Liver (tissue), 9 donors: ENCODE measurements around the gene CUX1. TPM values are rescaled to one million over a fixed set of nuclear protein-coding genes. Genes with fewer than 3 reads are reported as not detected.

Experiments
- DNase-seq: peaks from one replicate; pipeline ENCODE4 v3.0.0-alpha.2; 2017; ENCODE audit warnings: low spot score
- H3K27ac ChIP-seq, 2 donors: one replicate each; pipeline ENCODE4 v1.7.0; 2013; ENCODE audit warnings: inconsistent platforms in 2 of 2, low read length in 2 of 2, control low read depth in 1 of 2, low read depth in 1 of 2, mild to moderate bottlenecking in 1 of 2
- H3K27me3 ChIP-seq, 4 donors: one replicate each; pipeline versions ENCODE4 v1.6.1 to v1.7.0; 2013; ENCODE audit warnings: low read length in 3 of 4, inconsistent platforms in 1 of 4, mild to moderate bottlenecking in 1 of 4, moderate library complexity in 1 of 4; ENCODE audit not compliant: control insufficient read depth in 4 of 4, insufficient read depth in 4 of 4
- H3K36me3 ChIP-seq, 4 donors: one replicate each; pipeline versions ENCODE4 v1.6.1 to v1.7.0; 2013; ENCODE audit warnings: low read length in 3 of 4, mild to moderate bottlenecking in 3 of 4, low read depth in 1 of 4, moderate library complexity in 1 of 4; ENCODE audit not compliant: control insufficient read depth in 4 of 4, insufficient read depth in 3 of 4
- H3K4me1 ChIP-seq, 4 donors: one replicate each; pipeline versions ENCODE4 v1.6.1 to v1.7.0; 2013; ENCODE audit warnings: low read length in 3 of 4, mild to moderate bottlenecking in 3 of 4, moderate library complexity in 1 of 4; ENCODE audit not compliant: control insufficient read depth in 4 of 4, insufficient read depth in 4 of 4
- H3K4me3 ChIP-seq, 3 donors: one replicate each; pipeline versions ENCODE4 v1.6.1 to v1.7.0; 2013; ENCODE audit warnings: low read length in 3 of 3, control low read depth in 1 of 3, low read depth in 1 of 3, mild to moderate bottlenecking in 1 of 3
- H3K9ac ChIP-seq, 2 donors: one replicate each; pipeline ENCODE4 v1.7.0; 2013; ENCODE audit warnings: low read length in 2 of 2, mild to moderate bottlenecking in 2 of 2, moderate library complexity in 2 of 2, control low read depth in 1 of 2, low read depth in 1 of 2
- H3K9me3 ChIP-seq, 4 donors: one replicate each; pipeline versions ENCODE4 v1.6.1 to v1.7.0; 2013; ENCODE audit warnings: low read length in 3 of 4; ENCODE audit not compliant: control insufficient read depth in 4 of 4
- EGR1 ChIP-seq, 2 donors: IDR thresholded peaks; 2 replicates each; pipeline ENCODE4 v1.6.1; 2016 to 2018; ENCODE audit warnings: antibody characterized with exemption in 2 of 2, low read depth in 2 of 2
- FOXA1 ChIP-seq: IDR thresholded peaks from 2 replicates; pipeline ENCODE4 v1.6.1; 2016; ENCODE audit warnings: antibody characterized with exemption
- FOXA2 ChIP-seq: IDR thresholded peaks from 2 replicates; pipeline ENCODE4 v1.6.1; 2016; ENCODE audit warnings: antibody characterized with exemption
- GABPA ChIP-seq, 2 donors: IDR thresholded peaks in 1 of 2; conservative IDR thresholded peaks in 1 of 2; 2 replicates each; pipeline ENCODE4 v1.6.1; 2016; ENCODE audit warnings: antibody characterized with exemption in 2 of 2, mild to moderate bottlenecking in 1 of 2, moderate library complexity in 1 of 2
- HNF4A ChIP-seq, 2 donors: conservative IDR thresholded peaks; 2 replicates each; pipeline ENCODE4 v1.6.1; 2016; ENCODE audit warnings: antibody characterized with exemption in 2 of 2, mild to moderate bottlenecking in 2 of 2
- HNF4G ChIP-seq: IDR thresholded peaks from 2 replicates; pipeline ENCODE4 v1.6.1; 2016; ENCODE audit warnings: antibody characterized with exemption
- JUND ChIP-seq, 2 donors: IDR thresholded peaks; 2 replicates each; pipeline ENCODE4 v1.6.1; 2016; ENCODE audit warnings: antibody characterized with exemption in 2 of 2
- NR2F2 ChIP-seq: IDR thresholded peaks from 2 replicates; pipeline ENCODE4 v1.6.1; 2016; ENCODE audit warnings: antibody characterized with exemption
- RAD21 ChIP-seq, 2 donors: IDR thresholded peaks; 2 replicates each; pipeline ENCODE4 v1.6.1; 2016; ENCODE audit warnings: antibody characterized with exemption in 2 of 2, mild to moderate bottlenecking in 2 of 2
- RXRA ChIP-seq, 2 donors: IDR thresholded peaks; 2 replicates each; pipeline ENCODE4 v1.6.1; 2017 to 2018; ENCODE audit warnings: antibody characterized with exemption in 2 of 2, mild to moderate bottlenecking in 1 of 2
- SP1 ChIP-seq: IDR thresholded peaks from 2 replicates; pipeline ENCODE4 v1.6.1; 2018; ENCODE audit warnings: antibody characterized with exemption, mild to moderate bottlenecking
- TAF1 ChIP-seq: conservative IDR thresholded peaks from 2 replicates; pipeline ENCODE4 v1.6.1; 2016; ENCODE audit warnings: antibody characterized with exemption, mild to moderate bottlenecking
- YY1 ChIP-seq: IDR thresholded peaks from 2 replicates; pipeline ENCODE4 v1.6.1; 2016; ENCODE audit warnings: antibody characterized with exemption, mild to moderate bottlenecking
- WGBS: extraction: QIAGEN DNeasy Blood & Tissue Kit; methylation state at CpG from one replicate; pipeline ENCODE4 v1.1.7; 2013; 5-methylcytosine and 5-hydroxymethylcytosine counted together
- polyA plus RNA-seq, 2 donors: library from polyadenylated mRNA; stranded (reverse) in 1 of 2; unstranded in 1 of 2; fragments of 200-250 nt in 1 of 2; fragments of >200 nt in 1 of 2; fragmentation: Nextera tagmentation in 1 of 2; extraction: Ambion mirVana in 1 of 2; gene quantifications; one replicate each; pipeline versions ENCODE4 v1.2.1 to v1.2.3, GENCODE V29; 2013 to 2015
- total RNA-seq, 2 donors: library from RNA; depleted of rRNA; stranded (reverse); fragments of >200 nt; gene quantifications; one replicate each; pipeline ENCODE4 v1.2.3, GENCODE V29; 2014
- TF ChIP-seq, protein P1 (sequence below): fragments of 150-350 bp; IDR thresholded peaks from 2 replicates; pipeline ENCODE4 v1.5.1; 2017; ENCODE audit warnings: improper control_type of control experiment, low read depth, low read length; ENCODE audit not compliant: missing input control
- TF ChIP-seq, protein P2 (sequence below): IDR thresholded peaks from 2 replicates; pipeline ENCODE4 v1.6.1; 2016; ENCODE audit warnings: antibody characterized with exemption
- TF ChIP-seq, protein P3 (sequence below): IDR thresholded peaks from 2 replicates; pipeline ENCODE4 v1.6.1; 2016; ENCODE audit warnings: antibody characterized with exemption
- TF ChIP-seq, protein P4 (sequence below): IDR thresholded peaks from 2 replicates; pipeline ENCODE4 v1.6.1; 2016; ENCODE audit warnings: antibody characterized with exemption
- TF ChIP-seq, protein P5 (sequence below): IDR thresholded peaks from 2 replicates; pipeline ENCODE4 v1.6.1; 2016; ENCODE audit warnings: antibody characterized with exemption, mild to moderate bottlenecking
- donor health status: healthy.
- donor health status: healthy.
- donor health status: healthy.
- donor health status: healthy.
- donor health status: healthy.

Gene CUX1
- total and polyA plus RNA-seq, 4 donors = 18.6 to 40.6 (median 21.4) TPM

DNA sequence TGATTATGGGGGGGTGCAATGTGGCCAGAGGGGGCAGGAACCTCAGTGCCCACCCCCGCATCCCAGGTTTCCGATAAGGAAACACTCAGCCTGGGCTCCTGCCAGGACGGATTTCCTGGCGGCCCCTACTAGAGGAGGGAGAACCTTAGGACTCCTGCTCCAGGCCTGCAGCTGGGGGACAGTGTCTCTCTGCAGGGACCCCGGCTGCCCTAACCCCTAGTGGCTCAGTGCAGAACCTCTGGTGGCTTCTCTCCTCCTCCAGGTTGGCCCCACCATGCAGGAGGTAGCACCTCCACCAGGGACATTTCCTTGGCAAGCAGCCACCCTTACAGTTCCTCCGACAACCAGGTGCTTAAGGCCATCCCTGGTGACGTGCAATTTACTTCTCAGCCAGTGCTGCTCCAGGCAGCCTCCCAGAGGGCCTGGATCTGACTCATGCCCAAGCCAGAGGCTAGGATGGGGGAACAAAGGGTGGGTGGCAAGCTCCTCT is 501.1 kb downstream of the CUX1 start:
- Histone ChIP-seq H3K4me3 (no peak overlapping the region), H3K27me3 (no peaks in the 10 kb centered on the region), H3K9me3 (no peaks in the 10 kb centered on the region), H3K36me3 (no peaks in the 10 kb centered on the region), H3K27ac (no peak overlapping the region), H3K9ac (no peak overlapping the region), H3K4me1 (no peaks in the 10 kb centered on the region)
- no peak for DNase-seq
- no peak for TF ChIP-seq NR2F2
- no peak for TF ChIP-seq EGR1 (IDR thresholded peaks at IDR 0.05; ENCODE audit: low read depth in 2 of 2)
- TF ChIP-seq YY1 = no peak
- TF ChIP-seq FOXA2 = no peak
- no peak for TF ChIP-seq RXRA (IDR thresholded peaks at IDR 0.05)
- TF ChIP-seq GABPA (IDR thresholded peaks at IDR 0.05 in 1 of 2, conservative IDR thresholded peaks at IDR 0.05 in 1 of 2) = no peak
- TF ChIP-seq SP1 = no peak
- no peak for TF ChIP-seq RAD21 (IDR thresholded peaks at IDR 0.05)
- TF ChIP-seq, protein P1, sequence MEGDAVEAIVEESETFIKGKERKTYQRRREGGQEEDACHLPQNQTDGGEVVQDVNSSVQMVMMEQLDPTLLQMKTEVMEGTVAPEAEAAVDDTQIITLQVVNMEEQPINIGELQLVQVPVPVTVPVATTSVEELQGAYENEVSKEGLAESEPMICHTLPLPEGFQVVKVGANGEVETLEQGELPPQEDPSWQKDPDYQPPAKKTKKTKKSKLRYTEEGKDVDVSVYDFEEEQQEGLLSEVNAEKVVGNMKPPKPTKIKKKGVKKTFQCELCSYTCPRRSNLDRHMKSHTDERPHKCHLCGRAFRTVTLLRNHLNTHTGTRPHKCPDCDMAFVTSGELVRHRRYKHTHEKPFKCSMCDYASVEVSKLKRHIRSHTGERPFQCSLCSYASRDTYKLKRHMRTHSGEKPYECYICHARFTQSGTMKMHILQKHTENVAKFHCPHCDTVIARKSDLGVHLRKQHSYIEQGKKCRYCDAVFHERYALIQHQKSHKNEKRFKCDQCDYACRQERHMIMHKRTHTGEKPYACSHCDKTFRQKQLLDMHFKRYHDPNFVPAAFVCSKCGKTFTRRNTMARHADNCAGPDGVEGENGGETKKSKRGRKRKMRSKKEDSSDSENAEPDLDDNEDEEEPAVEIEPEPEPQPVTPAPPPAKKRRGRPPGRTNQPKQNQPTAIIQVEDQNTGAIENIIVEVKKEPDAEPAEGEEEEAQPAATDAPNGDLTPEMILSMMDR = no peak
- TF ChIP-seq, protein P2, sequence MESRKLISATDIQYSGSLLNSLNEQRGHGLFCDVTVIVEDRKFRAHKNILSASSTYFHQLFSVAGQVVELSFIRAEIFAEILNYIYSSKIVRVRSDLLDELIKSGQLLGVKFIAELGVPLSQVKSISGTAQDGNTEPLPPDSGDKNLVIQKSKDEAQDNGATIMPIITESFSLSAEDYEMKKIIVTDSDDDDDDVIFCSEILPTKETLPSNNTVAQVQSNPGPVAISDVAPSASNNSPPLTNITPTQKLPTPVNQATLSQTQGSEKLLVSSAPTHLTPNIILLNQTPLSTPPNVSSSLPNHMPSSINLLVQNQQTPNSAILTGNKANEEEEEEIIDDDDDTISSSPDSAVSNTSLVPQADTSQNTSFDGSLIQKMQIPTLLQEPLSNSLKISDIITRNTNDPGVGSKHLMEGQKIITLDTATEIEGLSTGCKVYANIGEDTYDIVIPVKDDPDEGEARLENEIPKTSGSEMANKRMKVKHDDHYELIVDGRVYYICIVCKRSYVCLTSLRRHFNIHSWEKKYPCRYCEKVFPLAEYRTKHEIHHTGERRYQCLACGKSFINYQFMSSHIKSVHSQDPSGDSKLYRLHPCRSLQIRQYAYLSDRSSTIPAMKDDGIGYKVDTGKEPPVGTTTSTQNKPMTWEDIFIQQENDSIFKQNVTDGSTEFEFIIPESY = no peak
- no peak for TF ChIP-seq FOXA1
- TF ChIP-seq JUND (IDR thresholded peaks at IDR 0.05) = no peak
- TF ChIP-seq, protein P3, sequence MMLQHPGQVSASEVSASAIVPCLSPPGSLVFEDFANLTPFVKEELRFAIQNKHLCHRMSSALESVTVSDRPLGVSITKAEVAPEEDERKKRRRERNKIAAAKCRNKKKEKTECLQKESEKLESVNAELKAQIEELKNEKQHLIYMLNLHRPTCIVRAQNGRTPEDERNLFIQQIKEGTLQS = no peak
- no peak for TF ChIP-seq TAF1
- TF ChIP-seq HNF4A (conservative IDR thresholded peaks at IDR 0.05) = no peak
- 80% methylated on average over 7 of the region's 7 CpGs for WGBS

DNA sequence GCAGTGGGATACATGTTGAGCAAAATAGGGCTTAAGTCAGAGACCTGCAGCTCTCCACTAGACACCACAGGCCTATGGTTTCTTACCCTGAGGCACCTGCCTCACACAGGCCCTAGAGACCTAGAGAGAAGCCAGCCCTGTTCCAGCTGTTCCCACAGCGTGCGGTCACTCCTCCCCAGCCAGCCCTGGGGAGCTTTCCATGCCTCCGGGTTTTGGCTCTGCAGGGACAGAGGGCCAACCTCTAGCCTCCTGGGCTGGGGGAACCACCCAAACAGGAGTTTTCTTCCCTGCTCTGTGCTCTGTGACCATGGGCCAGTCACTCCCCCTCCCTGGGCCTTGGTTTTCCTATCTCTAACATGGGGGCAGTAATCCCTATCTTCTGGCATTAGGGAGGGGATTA is 502.2 kb downstream of the CUX1 start:
- DNase-seq = no peak
- H3K36me3 ChIP-seq = no peaks in the 10 kb centered on the region
- WGBS = 96% methylated on average over 3 of the region's 3 CpGs
- TF ChIP-seq, protein P4, sequence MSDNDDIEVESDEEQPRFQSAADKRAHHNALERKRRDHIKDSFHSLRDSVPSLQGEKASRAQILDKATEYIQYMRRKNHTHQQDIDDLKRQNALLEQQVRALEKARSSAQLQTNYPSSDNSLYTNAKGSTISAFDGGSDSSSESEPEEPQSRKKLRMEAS = no peak
- TF ChIP-seq RXRA (IDR thresholded peaks at IDR 0.05) (no peak), EGR1 (IDR thresholded peaks at IDR 0.05; ENCODE audit: low read depth in 2 of 2) (no peak), GABPA (IDR thresholded peaks at IDR 0.05 in 1 of 2, conservative IDR thresholded peaks at IDR 0.05 in 1 of 2) (no peak), YY1 (no peak), FOXA2 (no peak), FOXA1 (no peak), NR2F2 (no peak), SP1 (no peak), HNF4G (no peak), TAF1 (no peak), HNF4A (conservative IDR thresholded peaks at IDR 0.05) (no peak), JUND (IDR thresholded peaks at IDR 0.05) (no peak)
- TF ChIP-seq, protein P2 = no peak
- TF ChIP-seq, protein P3 = no peak
- TF ChIP-seq, protein P1 = no peak
- TF ChIP-seq, protein P5, sequence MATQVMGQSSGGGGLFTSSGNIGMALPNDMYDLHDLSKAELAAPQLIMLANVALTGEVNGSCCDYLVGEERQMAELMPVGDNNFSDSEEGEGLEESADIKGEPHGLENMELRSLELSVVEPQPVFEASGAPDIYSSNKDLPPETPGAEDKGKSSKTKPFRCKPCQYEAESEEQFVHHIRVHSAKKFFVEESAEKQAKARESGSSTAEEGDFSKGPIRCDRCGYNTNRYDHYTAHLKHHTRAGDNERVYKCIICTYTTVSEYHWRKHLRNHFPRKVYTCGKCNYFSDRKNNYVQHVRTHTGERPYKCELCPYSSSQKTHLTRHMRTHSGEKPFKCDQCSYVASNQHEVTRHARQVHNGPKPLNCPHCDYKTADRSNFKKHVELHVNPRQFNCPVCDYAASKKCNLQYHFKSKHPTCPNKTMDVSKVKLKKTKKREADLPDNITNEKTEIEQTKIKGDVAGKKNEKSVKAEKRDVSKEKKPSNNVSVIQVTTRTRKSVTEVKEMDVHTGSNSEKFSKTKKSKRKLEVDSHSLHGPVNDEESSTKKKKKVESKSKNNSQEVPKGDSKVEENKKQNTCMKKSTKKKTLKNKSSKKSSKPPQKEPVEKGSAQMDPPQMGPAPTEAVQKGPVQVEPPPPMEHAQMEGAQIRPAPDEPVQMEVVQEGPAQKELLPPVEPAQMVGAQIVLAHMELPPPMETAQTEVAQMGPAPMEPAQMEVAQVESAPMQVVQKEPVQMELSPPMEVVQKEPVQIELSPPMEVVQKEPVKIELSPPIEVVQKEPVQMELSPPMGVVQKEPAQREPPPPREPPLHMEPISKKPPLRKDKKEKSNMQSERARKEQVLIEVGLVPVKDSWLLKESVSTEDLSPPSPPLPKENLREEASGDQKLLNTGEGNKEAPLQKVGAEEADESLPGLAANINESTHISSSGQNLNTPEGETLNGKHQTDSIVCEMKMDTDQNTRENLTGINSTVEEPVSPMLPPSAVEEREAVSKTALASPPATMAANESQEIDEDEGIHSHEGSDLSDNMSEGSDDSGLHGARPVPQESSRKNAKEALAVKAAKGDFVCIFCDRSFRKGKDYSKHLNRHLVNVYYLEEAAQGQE = no peak
- no peak overlapping the region for H3K9ac ChIP-seq
- no peaks in the 10 kb centered on the region for H3K9me3 ChIP-seq
- H3K4me1 ChIP-seq = no peaks in the 10 kb centered on the region
- H3K27ac ChIP-seq = no peak overlapping the region
- H3K4me3 ChIP-seq = no peak overlapping the region
- H3K27me3 ChIP-seq = no peaks in the 10 kb centered on the region
